Peyer's patch (tissue), 4 donors: ENCODE measurements around the gene TAF3. TPM values are rescaled to one million over a fixed set of nuclear protein-coding genes. Genes with fewer than 3 reads are reported as not detected.
"Not testable (repeated sequence)": the region's sequence is repeated elsewhere in the genome, so short reads cannot be mapped to it uniquely, and the experiment has no call there.

Experiments used
- DNase-seq, 3 donors: peaks; one replicate each; pipeline ENCODE4 v3.0.0-alpha.2; 2017 to 2019
- H3K27ac ChIP-seq, 4 donors: fragments of 200-600 bp; sonication (generic); one replicate each; pipeline ENCODE4 v1.5.1; 2016 to 2019
- H3K27me3 ChIP-seq, 2 donors: fragments of 200-600 bp; sonication (generic); one replicate each; pipeline ENCODE4 v1.5.1; 2019
- H3K36me3 ChIP-seq, 3 donors: fragments of 200-600 bp; sonication (generic); one replicate each; pipeline ENCODE4 v1.5.1; 2016 to 2019
- H3K4me1 ChIP-seq, 4 donors: fragments of 200-600 bp; sonication (generic); one replicate each; pipeline ENCODE4 v1.5.1; 2016 to 2019
- H3K4me3 ChIP-seq, 4 donors: fragments of 200-600 bp; sonication (generic); 1 replicate in 3 of 4; 2 replicates in 1 of 4; pipeline ENCODE4 v1.5.1; 2016 to 2019; ENCODE audit warnings: mild to moderate bottlenecking in 1 of 4
- H3K9me3 ChIP-seq, 4 donors: fragments of 200-600 bp; sonication (generic); one replicate each; pipeline ENCODE4 v1.5.1; 2016 to 2019; ENCODE audit warnings: mild to moderate bottlenecking in 1 of 4
- CTCF ChIP-seq, 6 experiments: fragments of 450-650 bp in 4 of 6; fragments of 200-600 bp in 2 of 6; sonication (generic) in 1 of 6; IDR thresholded peaks; one replicate each; pipeline ENCODE4 v1.5.1; 2017 to 2019; ENCODE audit warnings: antibody characterized with exemption in 6 of 6, mild to moderate bottlenecking in 3 of 6, moderate library complexity in 1 of 6
- POLR2A ChIP-seq, 2 donors: fragments of 450-650 bp; IDR thresholded peaks; one replicate each; pipeline ENCODE4 v1.5.1; 2017; ENCODE audit warnings: antibody characterized with exemption in 2 of 2, mild to moderate bottlenecking in 2 of 2, moderate library complexity in 2 of 2
- total RNA-seq, 4 donors: library from RNA; depleted of rRNA; stranded (reverse); fragments of >200 nt; gene quantifications; one replicate each; pipeline ENCODE4 v1.1.0, GENCODE V29; 2016

Gene TAF3
- total RNA-seq, 4 donors from 2014 or later = 5.1 to 22.3 (median 7.1) TPM

GRCh38 chr10:7804216-7804615 is 14.1 kb upstream of the TAF3 start:
- no peaks in the 10 kb centered on the region for H3K9me3 ChIP-seq
- TF ChIP-seq POLR2A (IDR thresholded peaks at IDR 0.05) = no peak
- no peak for TF ChIP-seq CTCF (IDR thresholded peaks at IDR 0.05)
- peaks cover 0 to 95% (median 5%) of the 10 kb centered on the region in 3 donors for H3K36me3 ChIP-seq
- no peak overlapping the region for H3K27ac ChIP-seq
- no peaks in the 10 kb centered on the region for H3K4me1 ChIP-seq
- no peak for DNase-seq
- no peak overlapping the region for H3K4me3 ChIP-seq
- H3K27me3 ChIP-seq = no peaks in the 10 kb centered on the region

- no peak overlapping the region for H3K4me3 ChIP-seq
- DNase-seq = no peak
- H3K4me1 ChIP-seq = no peaks in the 10 kb centered on the region
- H3K9me3 ChIP-seq = no peaks in the 10 kb centered on the region
- no peaks in the 10 kb centered on the region for H3K27me3 ChIP-seq
- H3K27ac ChIP-seq = no peak overlapping the region
- peaks cover 0 to 90% (median 5%) of the 10 kb centered on the region in 3 donors for H3K36me3 ChIP-seq
- TF ChIP-seq CTCF (IDR thresholded peaks at IDR 0.05) = no peak
- TF ChIP-seq POLR2A (IDR thresholded peaks at IDR 0.05) = no peak
These were observed 13.6 kb upstream of the TAF3 start for GRCh38 chr10:7804741-7805140.

GRCh38 chr10:7808686-7809267 is 9.5 kb upstream of the TAF3 start:
- Histone ChIP-seq H3K4me1 (no peaks in the 10 kb centered on the region), H3K36me3 (peaks cover 0 to 50% (median 5%) of the 10 kb centered on the region in 3 donors)
- TF ChIP-seq CTCF (IDR thresholded peaks at IDR 0.05) (no peak), POLR2A (IDR thresholded peaks at IDR 0.05) (no peak)

GRCh38 chr10:7810443-7810842 is 7.9 kb upstream of the TAF3 start:
- Histone ChIP-seq H3K27ac (no peak overlapping the region), H3K4me1 (no peaks in the 10 kb centered on the region), H3K4me3 (no peak overlapping the region), H3K36me3 (peaks cover 0 to 33% (median 0%) of the 10 kb centered on the region in 3 donors), H3K27me3 (no peaks in the 10 kb centered on the region), H3K9me3 (no peaks in the 10 kb centered on the region)
- TF ChIP-seq CTCF (IDR thresholded peaks at IDR 0.05) = no peak
- no peak for TF ChIP-seq POLR2A (IDR thresholded peaks at IDR 0.05)
- no peak for DNase-seq

More at GRCh38 chr10:7808686-7809267, 9.5 kb upstream of the TAF3 start:
- Histone ChIP-seq H3K9me3 (no peaks in the 10 kb centered on the region), H3K4me3 (no peak overlapping the region), H3K27me3 (no peaks in the 10 kb centered on the region), H3K27ac (no peak overlapping the region)
- DNase-seq = no peak

- no peaks in the 10 kb centered on the region for H3K27me3 ChIP-seq
- H3K9me3 ChIP-seq = no peaks in the 10 kb centered on the region
- H3K4me3 ChIP-seq = no peak overlapping the region
- H3K4me1 ChIP-seq = no peaks in the 10 kb centered on the region
- H3K27ac ChIP-seq = no peak overlapping the region
- no peak for DNase-seq
- no peak for TF ChIP-seq POLR2A (IDR thresholded peaks at IDR 0.05)
- peaks cover 0 to 28% (median 0%) of the 10 kb centered on the region in 3 donors for H3K36me3 ChIP-seq
These were observed 7.3 kb upstream of the TAF3 start for GRCh38 chr10:7811000-7811399.

- H3K27ac ChIP-seq, DNase-seq: not testable (repeated sequence)
These were observed 6.6 kb upstream of the TAF3 start for GRCh38 chr10:7811743-7812142.

GRCh38 chr10:7813481-7813880 is 4.8 kb upstream of the TAF3 start:
- H3K36me3 ChIP-seq = peaks cover 0 to 5% (median 0%) of the 10 kb centered on the region in 3 donors
- H3K4me1 ChIP-seq = peaks cover 0 to 3% (median 0%) of the 10 kb centered on the region in 4 donors
- DNase-seq = no peak
- no peak for TF ChIP-seq POLR2A (IDR thresholded peaks at IDR 0.05)
- no peak for TF ChIP-seq CTCF (IDR thresholded peaks at IDR 0.05)
- no peaks in the 10 kb centered on the region for H3K27me3 ChIP-seq
- H3K27ac ChIP-seq = no peak overlapping the region
- no peaks in the 10 kb centered on the region for H3K9me3 ChIP-seq
- no peak overlapping the region for H3K4me3 ChIP-seq

More at GRCh38 chr10:7811743-7812142, 6.6 kb upstream of the TAF3 start:
- H3K36me3 ChIP-seq = peaks cover 0 to 23% (median 0%) of the 10 kb centered on the region in 3 donors
- H3K4me1 ChIP-seq, H3K9me3 ChIP-seq, H3K27me3 ChIP-seq, H3K4me3 ChIP-seq: not testable (repeated sequence)
